IMR-90 (cell line): ENCODE data around the gene NFIX. TPM values are rescaled to one million over a fixed set of nuclear protein-coding genes. Genes with fewer than 3 reads are reported as not detected.
A peak's percentile ranks its signal among the peaks of the same experiment; 100 is the strongest.

ENCODE experiments used
- ATAC-seq: fragments of 200-7000 bp; cut with Tn5 transposase; 2 replicates; pipeline ENCODE4 v1.9.1; 2020; ENCODE audit warnings: low read depth, mild to moderate bottlenecking, moderate library complexity
- BruUV-seq: library from RNA; stranded (reverse); fragments of 400-500 nt; replicated peaks from 2 replicates; lab custom pipeline; 2021; lab: Mats Ljungman, UMichigan
- CTCF ChIA-PET: fragments of 300-600 bp; formaldehyde crosslinking; extraction: SDS; loops from one replicate; lab custom pipeline; 2021; ENCODE audit warnings: antibody characterized with exemption; lab: Yijun Ruan, JAX
- POLR2A ChIA-PET: fragments of 300-600 bp; sonication (Branson Sonifier 250); formaldehyde crosslinking; loops from one replicate; lab custom pipeline; 2022; ENCODE audit warnings: antibody characterized with exemption; ENCODE audit not compliant: unreplicated experiment; lab: Charles Lee
- DNase-seq: peaks from one replicate; pipeline ENCODE4 v3.0.0; 2013
- H2AFZ ChIP-seq: replicated peaks from 2 replicates; pipeline ENCODE3; 2013; ENCODE audit warnings: low read length, mild to moderate bottlenecking; ENCODE audit not compliant: poor library complexity
- H2AK5ac ChIP-seq: 2 replicates; pipeline ENCODE4 v1.6.1; 2013; ENCODE audit warnings: low read depth, low read length, inconsistent platforms
- H2AK9ac ChIP-seq: replicated peaks from 2 replicates; pipeline ENCODE3; 2013; ENCODE audit warnings: mild to moderate bottlenecking, low read depth, low read length, moderate library complexity; ENCODE audit not compliant: poor library complexity
- H2BK120ac ChIP-seq: 2 replicates; pipeline ENCODE4 v1.6.1; 2013; ENCODE audit warnings: low read depth, low read length, inconsistent platforms
- H2BK15ac ChIP-seq: 3 replicates; pipeline ENCODE4 v1.6.1; 2013; ENCODE audit warnings: low read depth, low read length, inconsistent platforms
- H2BK20ac ChIP-seq: 2 replicates; pipeline ENCODE4 v1.6.1; 2013; ENCODE audit warnings: low read depth, mild to moderate bottlenecking, inconsistent platforms, low read length, moderate library complexity
- H2BK5ac ChIP-seq: 2 replicates; pipeline ENCODE4 v1.6.1; 2013; ENCODE audit warnings: mild to moderate bottlenecking, low read depth, low read length, inconsistent platforms; ENCODE audit not compliant: poor library complexity, severe bottlenecking
- H3K14ac ChIP-seq: replicated peaks from 2 replicates; pipeline ENCODE4 v1.6.1; 2013; ENCODE audit warnings: low read depth, low read length, inconsistent platforms
- H3K18ac ChIP-seq: 2 replicates; pipeline ENCODE4 v1.6.1; 2013; ENCODE audit warnings: low read depth, low read length, control low read depth
- H3K23ac ChIP-seq: 2 replicates; pipeline ENCODE4 v1.6.1; 2013; ENCODE audit warnings: low read depth, low read length, inconsistent platforms
- H3K27ac ChIP-seq: 2 replicates; pipeline ENCODE4 v1.5.1; 2013; ENCODE audit warnings: mild to moderate bottlenecking, control low read depth, low read length; ENCODE audit not compliant: insufficient read depth
- H3K27me3 ChIP-seq: 2 replicates; pipeline ENCODE4 v1.6.1; 2013; ENCODE audit warnings: low read length; ENCODE audit not compliant: control insufficient read depth, insufficient read depth
- H3K36me3 ChIP-seq: 2 replicates; pipeline ENCODE4 v1.6.1; 2013; ENCODE audit warnings: low read length, mixed read lengths; ENCODE audit not compliant: control insufficient read depth, insufficient read depth
- H3K4ac ChIP-seq: 2 replicates; pipeline ENCODE4 v1.6.1; 2013; ENCODE audit warnings: low read depth, low read length, inconsistent platforms
- H3K4me1 ChIP-seq: 2 replicates; pipeline ENCODE4 v1.6.1; 2013; ENCODE audit warnings: low read length, mixed read lengths; ENCODE audit not compliant: control insufficient read depth, insufficient read depth
- H3K4me2 ChIP-seq: 2 replicates; pipeline ENCODE4 v1.6.1; 2013; ENCODE audit warnings: low read depth, mild to moderate bottlenecking, control low read depth, low read length, moderate library complexity
- H3K4me3 ChIP-seq: 2 replicates; pipeline ENCODE4 v1.5.1; 2013; ENCODE audit warnings: low read depth, mild to moderate bottlenecking, control low read depth, low read length, moderate library complexity; ENCODE audit not compliant: insufficient read depth
- H3K56ac ChIP-seq: 2 replicates; pipeline ENCODE4 v1.6.1; 2013; ENCODE audit warnings: low read length, inconsistent platforms; ENCODE audit not compliant: insufficient read depth; ENCODE audit errors: extremely low read depth
- H3K79me1 ChIP-seq, 2 experiments: 2 replicates each; pipeline ENCODE4 v1.6.1; 2013; ENCODE audit warnings: low read length in 2 of 2, inconsistent platforms in 1 of 2, low read depth in 1 of 2
- H3K9ac ChIP-seq: 2 replicates; pipeline ENCODE4 v1.6.1; 2013; ENCODE audit warnings: low read depth, low read length, control low read depth
- H3K9me1 ChIP-seq: 2 replicates; pipeline ENCODE4 v1.6.1; 2013; ENCODE audit warnings: low read length, inconsistent platforms; ENCODE audit not compliant: insufficient read depth
- H3K9me3 ChIP-seq: 2 replicates; pipeline ENCODE4 v1.6.1; 2013; ENCODE audit warnings: low read length; ENCODE audit not compliant: control insufficient read depth, insufficient read depth
- H4K20me1 ChIP-seq: 2 replicates; pipeline ENCODE4 v1.6.1; 2013; ENCODE audit warnings: low read length, inconsistent platforms; ENCODE audit not compliant: insufficient read depth
- H4K5ac ChIP-seq: 2 replicates; pipeline ENCODE4 v1.6.1; 2013; ENCODE audit warnings: mild to moderate bottlenecking, low read depth, low read length, control low read depth
- H4K8ac ChIP-seq, 2 experiments: 2 replicates each; pipeline ENCODE4 v1.6.1; 2013; ENCODE audit warnings: low read depth in 2 of 2, low read length in 2 of 2, control low read depth in 1 of 2, inconsistent platforms in 1 of 2
- H4K91ac ChIP-seq: 2 replicates; pipeline ENCODE4 v1.6.1; 2013; ENCODE audit warnings: low read depth, low read length, inconsistent platforms; ENCODE audit not compliant: insufficient read depth
- BHLHE40 ChIP-seq: fragments of 150-350 bp; IDR thresholded peaks from 2 replicates; pipeline ENCODE4 v1.6.1; 2016; ENCODE audit warnings: mild to moderate bottlenecking, low read depth, low read length
- CHD1 ChIP-seq: IDR thresholded peaks from 2 replicates; pipeline ENCODE4 v1.6.1; 2012; ENCODE audit warnings: low read depth, low read length, improper control_type of control experiment
- FOS ChIP-seq: fragments of 150-350 bp; IDR thresholded peaks from 2 replicates; pipeline ENCODE4 v1.6.1; 2016; ENCODE audit warnings: low read depth, low read length
- MAZ ChIP-seq: IDR thresholded peaks from 2 replicates; pipeline ENCODE4 v1.6.1; 2012; ENCODE audit warnings: low read depth, mild to moderate bottlenecking, low read length, improper control_type of control experiment, moderate library complexity, borderline replicate concordance
- NFE2L2 ChIP-seq: fragments of 150-350 bp; IDR thresholded peaks from 2 replicates; pipeline ENCODE4 v1.6.1; 2016; ENCODE audit warnings: low read depth, mild to moderate bottlenecking, low read length
- RCOR1 ChIP-seq: IDR thresholded peaks from 2 replicates; pipeline ENCODE4 v1.6.1; 2012; ENCODE audit warnings: mild to moderate bottlenecking, low read length, improper control_type of control experiment; ENCODE audit not compliant: insufficient replicate concordance
- SMC3 ChIP-seq: fragments of 150-350 bp; IDR thresholded peaks from 2 replicates; pipeline ENCODE4 v1.6.1; 2016; ENCODE audit warnings: low read depth, mild to moderate bottlenecking, antibody characterized with exemption, low read length, moderate library complexity
- WGBS, 2 experiments: methylation state at CpG; one replicate each; pipeline versions ENCODE4 v1.1.5 to v1.1.7; 2013; ENCODE audit warnings: missing lambda C conversion rate in 2 of 2; ENCODE audit not compliant: insufficient read length in 1 of 2; ENCODE audit errors: extremely low coverage in 2 of 2; 5-methylcytosine and 5-hydroxymethylcytosine counted together
- dilution Hi-C: fragments of 300-500 bp; cut with HindIII; formaldehyde crosslinking; loops from one replicate; pipeline ENCODE4 v1.14.3; 2018; ENCODE audit warnings: low sequenced_read_pairs; ENCODE audit not compliant: unreplicated experiment
- in situ Hi-C: fragments of 300-500 bp; cut with MboI; formaldehyde crosslinking; loops from 3 replicates; pipeline ENCODE4 v1.14.3; 2019; ENCODE audit warnings: low sequenced_read_pairs, inconsistent platforms, mixed read lengths
- intact Hi-C: fragments of 100-400 bp; cut with micrococcal nuclease; formaldehyde crosslinking; loops from 2 replicates; pipeline ENCODE4 v1.10.0; 2022
- polyA plus RNA-seq, 3 experiments: library from polyadenylated mRNA; depleted of rRNA; stranded (reverse); fragments of >200 nt; gene quantifications; 2 replicates each; pipeline ENCODE4 v1.2.3, GENCODE V29; 2012; ENCODE audit warnings: low replicate concordance in 1 of 3
- total RNA-seq: library from RNA; depleted of rRNA; stranded (reverse); fragments of >200 nt; gene quantifications from 2 replicates; pipeline ENCODE4 v1.2.3, GENCODE V29; 2012
- TF ChIP-seq, protein P1 (sequence below): fragments of 150-350 bp; IDR thresholded peaks from 2 replicates; pipeline ENCODE4 v1.6.1; 2017; ENCODE audit warnings: mild to moderate bottlenecking, antibody characterized with exemption, low read length, low read depth
- TF ChIP-seq, protein P2 (sequence below): fragments of 150-350 bp; IDR thresholded peaks from 2 replicates; pipeline ENCODE4 v1.6.1; 2016; ENCODE audit warnings: low read depth, mild to moderate bottlenecking, low read length, moderate library complexity, borderline replicate concordance

Gene NFIX
- total and polyA plus RNA-seq, 2 of the 4 experiments (the other 2 are of a cell fraction): 10.2 to 47.7 TPM

DNA sequence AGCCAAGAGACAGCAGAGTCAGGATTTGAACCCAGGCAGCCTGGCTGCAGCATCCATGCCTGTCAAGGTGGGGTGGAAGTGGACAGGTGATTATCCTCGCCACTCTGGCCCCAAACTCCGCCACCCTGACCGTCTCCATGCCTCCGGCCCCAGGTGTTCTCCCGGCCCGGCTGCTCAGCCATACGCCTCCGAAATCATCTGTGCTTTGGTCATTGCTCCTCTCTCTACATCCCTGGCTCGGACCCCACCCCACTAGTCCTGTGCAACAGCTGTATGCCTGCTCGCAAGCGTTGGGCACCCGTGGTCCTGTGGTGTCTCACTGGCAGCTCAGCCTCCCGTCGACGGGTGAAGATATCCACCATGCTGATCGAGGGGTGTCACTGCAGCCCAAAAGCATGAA is 22.0 kb upstream of the NFIX start:
- Histone ChIP-seq H2AK9ac (peak overlapping the region; percentile 78), H3K36me3 (no peaks in the 10 kb centered on the region), H3K9me3 (no peaks in the 10 kb centered on the region), H2BK5ac (no peak overlapping the region), H2AFZ (no peak overlapping the region), H2BK120ac (no peak overlapping the region), H3K27ac (no peak overlapping the region), H3K4ac (no peak overlapping the region), H3K4me3 (no peak overlapping the region), H4K91ac (no peak overlapping the region), H3K14ac (no peak overlapping the region), H3K9ac (no peak overlapping the region), H3K27me3 (no peaks in the 10 kb centered on the region), H4K5ac (no peak overlapping the region), H3K79me1 (no peaks in the 10 kb centered on the region), H4K8ac (no peak overlapping the region), H4K20me1 (no peaks in the 10 kb centered on the region), H3K4me2 (no peak overlapping the region), H3K9me1 (0 out of 2 replicates have a peak, but pooled peaks cover 2% of the 10 kb centered on the region), H3K18ac (no peak overlapping the region), H2BK20ac (no peak overlapping the region), H3K4me1 (peaks cover 2% of the 10 kb centered on the region; the same call in 1 of the 2 replicates), H2AK5ac (no peak overlapping the region), H3K56ac (no peak overlapping the region), H2BK15ac (no peak overlapping the region), H3K23ac (no peak overlapping the region)
- CTCF ChIA-PET: no interaction called here
- in situ Hi-C loops (loop anchor here (10.0 kb wide), 1 partner anchor 622 kb away; no protein-coding TSS in a partner anchor), intact Hi-C loops (no loop called here), dilution Hi-C loops (no loop called here)
- TF ChIP-seq MAZ (no peak), SMC3 (no peak), BHLHE40 (no peak), NFE2L2 (no peak), FOS (no peak), RCOR1 (no peak), CHD1 (no peak)
- TF ChIP-seq, protein P1, sequence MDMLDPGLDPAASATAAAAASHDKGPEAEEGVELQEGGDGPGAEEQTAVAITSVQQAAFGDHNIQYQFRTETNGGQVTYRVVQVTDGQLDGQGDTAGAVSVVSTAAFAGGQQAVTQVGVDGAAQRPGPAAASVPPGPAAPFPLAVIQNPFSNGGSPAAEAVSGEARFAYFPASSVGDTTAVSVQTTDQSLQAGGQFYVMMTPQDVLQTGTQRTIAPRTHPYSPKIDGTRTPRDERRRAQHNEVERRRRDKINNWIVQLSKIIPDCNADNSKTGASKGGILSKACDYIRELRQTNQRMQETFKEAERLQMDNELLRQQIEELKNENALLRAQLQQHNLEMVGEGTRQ: no peak
- TF ChIP-seq, protein P2, sequence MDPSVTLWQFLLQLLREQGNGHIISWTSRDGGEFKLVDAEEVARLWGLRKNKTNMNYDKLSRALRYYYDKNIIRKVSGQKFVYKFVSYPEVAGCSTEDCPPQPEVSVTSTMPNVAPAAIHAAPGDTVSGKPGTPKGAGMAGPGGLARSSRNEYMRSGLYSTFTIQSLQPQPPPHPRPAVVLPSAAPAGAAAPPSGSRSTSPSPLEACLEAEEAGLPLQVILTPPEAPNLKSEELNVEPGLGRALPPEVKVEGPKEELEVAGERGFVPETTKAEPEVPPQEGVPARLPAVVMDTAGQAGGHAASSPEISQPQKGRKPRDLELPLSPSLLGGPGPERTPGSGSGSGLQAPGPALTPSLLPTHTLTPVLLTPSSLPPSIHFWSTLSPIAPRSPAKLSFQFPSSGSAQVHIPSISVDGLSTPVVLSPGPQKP: no peak
- WGBS, 2 experiments: 68% methylated on average over 11 of the region's 16 CpGs; no CpG with 5 or more reads in 1 of the 2 experiments
- POLR2A ChIA-PET: no interaction called here
- ATAC-seq (no peak), DNase-seq (no peak)
- no TSS peak for BruUV-seq
